ENCODE measurements around the gene KCTD1.

- TF ChIP-seq PHF8 (conservative IDR thresholded peaks at IDR 0.05; ENCODE audit: low read depth, low read length) (no peak), TAF1 (IDR thresholded peaks at IDR 0.05; ENCODE audit: low read depth, low read length) (no peak), CHD1 (IDR thresholded peaks at IDR 0.05; ENCODE audit: low read depth, low read length) (no peak), CREB1 (IDR thresholded peaks at IDR 0.05) (no peak), KDM5A (IDR thresholded peaks at IDR 0.05; ENCODE audit: low read length) (no peak), JUN (IDR thresholded peaks at IDR 0.05; ENCODE audit: low read depth, low read length) (no peak), GABPA (IDR thresholded peaks at IDR 0.05; ENCODE audit: borderline replicate concordance, insufficient read depth, low read length) (no peak), YY1 (IDR thresholded peaks at IDR 0.05; ENCODE audit: low read depth, low read length) (no peak), ATF3 (IDR thresholded peaks at IDR 0.05; ENCODE audit: insufficient read depth, low read depth, low read length) (no peak)
- TF ChIP-seq, protein P1, sequence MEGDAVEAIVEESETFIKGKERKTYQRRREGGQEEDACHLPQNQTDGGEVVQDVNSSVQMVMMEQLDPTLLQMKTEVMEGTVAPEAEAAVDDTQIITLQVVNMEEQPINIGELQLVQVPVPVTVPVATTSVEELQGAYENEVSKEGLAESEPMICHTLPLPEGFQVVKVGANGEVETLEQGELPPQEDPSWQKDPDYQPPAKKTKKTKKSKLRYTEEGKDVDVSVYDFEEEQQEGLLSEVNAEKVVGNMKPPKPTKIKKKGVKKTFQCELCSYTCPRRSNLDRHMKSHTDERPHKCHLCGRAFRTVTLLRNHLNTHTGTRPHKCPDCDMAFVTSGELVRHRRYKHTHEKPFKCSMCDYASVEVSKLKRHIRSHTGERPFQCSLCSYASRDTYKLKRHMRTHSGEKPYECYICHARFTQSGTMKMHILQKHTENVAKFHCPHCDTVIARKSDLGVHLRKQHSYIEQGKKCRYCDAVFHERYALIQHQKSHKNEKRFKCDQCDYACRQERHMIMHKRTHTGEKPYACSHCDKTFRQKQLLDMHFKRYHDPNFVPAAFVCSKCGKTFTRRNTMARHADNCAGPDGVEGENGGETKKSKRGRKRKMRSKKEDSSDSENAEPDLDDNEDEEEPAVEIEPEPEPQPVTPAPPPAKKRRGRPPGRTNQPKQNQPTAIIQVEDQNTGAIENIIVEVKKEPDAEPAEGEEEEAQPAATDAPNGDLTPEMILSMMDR (IDR thresholded peaks at IDR 0.05; ENCODE audit: control extremely low read depth in 1 of 3, insufficient read depth in 1 of 3, low read depth in 1 of 3, low read length in 3 of 3) = no peak
These were observed 50.5 kb downstream of the KCTD1 start for GRCh38 chr18:26497866-26498265.

Data from H1 (cell line).